ENCODE measurements around the gene ERLIN1.

DNA sequence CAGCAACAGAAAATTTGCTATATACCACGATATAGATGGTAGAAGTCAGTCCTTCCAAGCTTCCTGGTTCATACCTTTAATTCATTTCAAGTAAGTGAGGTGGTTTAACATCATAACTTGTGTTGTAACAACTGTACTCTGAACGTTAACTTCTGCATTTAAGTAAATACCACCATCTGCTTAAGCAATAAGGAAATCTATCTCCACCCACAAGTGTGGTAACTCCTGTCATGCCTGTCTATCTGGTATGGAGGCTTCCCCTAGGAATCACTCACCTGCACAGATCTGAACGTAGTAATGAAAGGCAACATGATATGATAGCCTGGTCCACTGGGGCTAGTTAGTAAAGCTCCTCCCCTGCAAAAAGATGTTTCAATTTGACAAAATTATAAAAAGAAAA is 2.3 kb downstream of the ERLIN1 start:
- TF ChIP-seq, protein P1, sequence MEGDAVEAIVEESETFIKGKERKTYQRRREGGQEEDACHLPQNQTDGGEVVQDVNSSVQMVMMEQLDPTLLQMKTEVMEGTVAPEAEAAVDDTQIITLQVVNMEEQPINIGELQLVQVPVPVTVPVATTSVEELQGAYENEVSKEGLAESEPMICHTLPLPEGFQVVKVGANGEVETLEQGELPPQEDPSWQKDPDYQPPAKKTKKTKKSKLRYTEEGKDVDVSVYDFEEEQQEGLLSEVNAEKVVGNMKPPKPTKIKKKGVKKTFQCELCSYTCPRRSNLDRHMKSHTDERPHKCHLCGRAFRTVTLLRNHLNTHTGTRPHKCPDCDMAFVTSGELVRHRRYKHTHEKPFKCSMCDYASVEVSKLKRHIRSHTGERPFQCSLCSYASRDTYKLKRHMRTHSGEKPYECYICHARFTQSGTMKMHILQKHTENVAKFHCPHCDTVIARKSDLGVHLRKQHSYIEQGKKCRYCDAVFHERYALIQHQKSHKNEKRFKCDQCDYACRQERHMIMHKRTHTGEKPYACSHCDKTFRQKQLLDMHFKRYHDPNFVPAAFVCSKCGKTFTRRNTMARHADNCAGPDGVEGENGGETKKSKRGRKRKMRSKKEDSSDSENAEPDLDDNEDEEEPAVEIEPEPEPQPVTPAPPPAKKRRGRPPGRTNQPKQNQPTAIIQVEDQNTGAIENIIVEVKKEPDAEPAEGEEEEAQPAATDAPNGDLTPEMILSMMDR (conservative IDR thresholded peaks at IDR 0.05 in 1 of 2, IDR thresholded peaks at IDR 0.05 in 1 of 2; ENCODE audit: extremely low read depth in 1 of 2, insufficient read depth in 1 of 2, low read depth in 1 of 2, low read length in 2 of 2) = no peak
- no peak for TF ChIP-seq EZH2 (IDR thresholded peaks at IDR 0.05; ENCODE audit: borderline replicate concordance, low read length)

Measured in mammary epithelial cell (primary cell).